Coronary artery (tissue), 2 donors: ENCODE results near the gene ABCC5.

Source experiments
- DNase-seq: peaks from one replicate; pipeline ENCODE4 v3.0.0-alpha.2; 2017; ENCODE audit warnings: low spot score
- H3K27ac ChIP-seq, 2 donors: fragments of 200-600 bp; sonication (generic); one replicate each; pipeline ENCODE4 v1.5.1; 2016 to 2019
- H3K4me3 ChIP-seq: fragments of 200-600 bp; sonication (generic); 2 replicates; pipeline ENCODE4 v1.5.1; 2016; ENCODE audit warnings: mild to moderate bottlenecking, moderate library complexity
- TF ChIP-seq, protein P1 (sequence below): fragments of 200-600 bp; sonication (generic); IDR thresholded peaks from one replicate; pipeline ENCODE4 v1.5.1; 2019; ENCODE audit warnings: antibody characterized with exemption

Gene ABCC5

GRCh38 chr3:183984749-183985729 lies 32.6 kb downstream of the ABCC5 start:
- TF ChIP-seq, protein P1, sequence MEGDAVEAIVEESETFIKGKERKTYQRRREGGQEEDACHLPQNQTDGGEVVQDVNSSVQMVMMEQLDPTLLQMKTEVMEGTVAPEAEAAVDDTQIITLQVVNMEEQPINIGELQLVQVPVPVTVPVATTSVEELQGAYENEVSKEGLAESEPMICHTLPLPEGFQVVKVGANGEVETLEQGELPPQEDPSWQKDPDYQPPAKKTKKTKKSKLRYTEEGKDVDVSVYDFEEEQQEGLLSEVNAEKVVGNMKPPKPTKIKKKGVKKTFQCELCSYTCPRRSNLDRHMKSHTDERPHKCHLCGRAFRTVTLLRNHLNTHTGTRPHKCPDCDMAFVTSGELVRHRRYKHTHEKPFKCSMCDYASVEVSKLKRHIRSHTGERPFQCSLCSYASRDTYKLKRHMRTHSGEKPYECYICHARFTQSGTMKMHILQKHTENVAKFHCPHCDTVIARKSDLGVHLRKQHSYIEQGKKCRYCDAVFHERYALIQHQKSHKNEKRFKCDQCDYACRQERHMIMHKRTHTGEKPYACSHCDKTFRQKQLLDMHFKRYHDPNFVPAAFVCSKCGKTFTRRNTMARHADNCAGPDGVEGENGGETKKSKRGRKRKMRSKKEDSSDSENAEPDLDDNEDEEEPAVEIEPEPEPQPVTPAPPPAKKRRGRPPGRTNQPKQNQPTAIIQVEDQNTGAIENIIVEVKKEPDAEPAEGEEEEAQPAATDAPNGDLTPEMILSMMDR = no peak
- H3K4me3 ChIP-seq = no peak overlapping the region
- no peak overlapping the region for H3K27ac ChIP-seq
- DNase-seq = no peak

DNA sequence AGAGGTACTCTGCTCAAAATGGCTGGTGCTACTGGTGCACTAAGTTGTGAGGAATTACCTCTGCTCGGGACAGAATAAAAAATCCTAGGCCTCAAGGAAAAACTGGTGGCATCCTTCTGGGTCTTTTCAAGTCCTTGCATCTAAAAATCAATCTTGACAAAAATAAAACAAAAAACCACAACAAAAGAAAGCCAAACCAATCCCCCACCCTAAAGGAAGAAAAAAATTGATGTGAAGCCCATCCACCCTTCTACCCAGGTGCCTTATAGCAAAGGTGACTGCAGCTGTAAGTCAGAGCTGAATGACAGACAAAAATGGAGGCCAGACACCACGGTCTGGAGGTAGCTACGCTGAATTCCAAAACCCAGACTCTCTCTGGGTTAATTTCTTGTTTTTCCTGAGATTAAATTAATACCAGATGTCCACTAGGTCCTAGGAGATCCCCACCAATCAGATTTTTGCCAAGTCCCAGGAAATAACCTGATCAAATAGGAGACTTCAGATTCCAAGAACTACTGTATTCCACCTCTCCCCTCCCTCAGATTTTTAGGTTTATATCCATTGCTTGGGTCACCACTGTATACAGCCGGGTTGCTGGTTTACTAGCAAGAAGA lies 33.5 kb downstream of the ABCC5 start:
- H3K4me3 ChIP-seq = no peak overlapping the region
- H3K27ac ChIP-seq = no peak overlapping the region
- TF ChIP-seq, protein P1 = no peak
- no peak for DNase-seq

DNA sequence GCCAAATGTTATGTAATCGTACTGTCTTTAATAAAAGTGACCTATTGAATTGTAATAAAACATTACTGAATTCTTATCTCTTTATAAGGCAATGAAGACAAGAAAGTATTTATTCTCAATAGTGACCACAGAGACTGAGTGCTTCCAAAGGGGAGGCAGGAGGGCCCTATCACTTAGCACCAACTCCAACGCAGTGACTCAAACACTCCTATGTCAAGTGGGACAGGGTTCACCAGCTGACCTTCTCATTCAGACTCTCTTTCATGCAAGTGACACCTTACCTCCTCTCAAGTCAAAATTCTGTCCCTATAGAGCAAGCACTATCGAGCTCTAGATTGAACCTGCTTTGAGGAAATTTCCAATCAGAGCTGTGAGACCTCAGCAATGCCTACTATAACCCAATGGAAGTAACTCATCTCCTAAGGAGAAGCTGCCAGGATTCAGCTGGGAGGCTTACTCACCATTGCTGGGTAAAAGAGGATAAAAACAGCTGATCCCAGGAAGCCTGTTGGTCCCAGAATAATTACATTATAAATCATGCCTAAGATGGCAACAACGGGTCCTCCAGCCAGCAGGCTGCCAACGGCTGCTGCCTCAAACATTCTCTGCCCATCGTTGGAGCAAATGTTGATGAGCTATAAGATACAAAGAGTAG lies 35.6 kb downstream of the ABCC5 start:
- H3K4me3 ChIP-seq = no peak overlapping the region
- no peak for DNase-seq
- TF ChIP-seq, protein P1 = no peak
- H3K27ac ChIP-seq = no peak overlapping the region

DNA sequence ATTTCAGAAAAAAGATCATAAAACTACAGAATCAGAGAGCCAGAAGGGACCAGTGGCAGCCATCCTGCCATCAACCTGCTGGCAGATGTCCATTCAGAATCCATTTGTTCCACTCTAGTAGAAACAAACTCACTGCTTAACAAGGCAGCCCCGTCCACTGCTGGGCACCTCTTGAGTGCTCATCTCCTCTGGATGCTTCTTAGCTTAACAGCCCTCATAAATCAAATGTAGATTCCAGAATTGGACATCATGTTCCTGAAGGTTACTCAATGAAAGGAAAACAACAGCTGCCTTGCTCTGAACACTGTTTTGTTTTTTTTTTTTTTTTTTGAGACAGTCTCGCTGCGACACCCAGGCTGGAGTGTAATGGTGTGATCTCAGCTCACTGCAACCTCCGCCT lies 37.3 kb downstream of the ABCC5 start:
- H3K4me3 ChIP-seq = no peak overlapping the region
- TF ChIP-seq, protein P1 = no peak
- no peak for DNase-seq
- H3K27ac ChIP-seq = no peak overlapping the region

GRCh38 chr3:183975981-183976662 lies 41.6 kb downstream of the ABCC5 start:
- H3K27ac ChIP-seq = no peak overlapping the region
- TF ChIP-seq, protein P1 = no peak
- H3K4me3 ChIP-seq = no peak overlapping the region
- no peak for DNase-seq

DNA sequence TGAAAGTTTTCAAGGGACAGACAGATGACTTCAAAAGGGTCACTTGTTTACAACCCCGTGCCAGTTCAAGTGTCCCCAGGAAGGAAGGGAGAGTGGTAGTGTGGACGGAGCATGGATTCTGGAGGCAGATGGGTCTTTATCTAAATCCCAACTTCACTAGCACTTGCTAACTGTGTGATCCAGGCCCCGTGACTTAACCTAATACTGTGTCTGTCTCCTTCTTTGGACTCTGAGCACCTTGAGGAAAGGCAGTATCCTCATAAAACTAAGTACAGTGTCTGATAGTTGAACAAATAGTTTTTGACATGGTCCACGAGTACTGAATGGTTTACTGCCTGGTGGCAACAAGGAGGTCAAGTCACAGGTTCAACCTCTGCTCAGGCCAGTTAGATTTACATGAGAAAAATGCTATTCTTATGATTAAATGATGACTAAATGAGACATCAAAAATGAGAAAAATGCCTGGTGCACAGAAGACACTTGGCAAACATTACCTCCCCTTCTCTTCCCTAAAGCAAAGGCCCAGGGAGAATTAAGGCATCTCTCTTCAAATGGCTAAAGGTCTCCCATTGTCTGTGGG lies 48.9 kb downstream of the ABCC5 start:
- TF ChIP-seq, protein P1 = no peak
- no peak overlapping the region for H3K27ac ChIP-seq

More for the DNA sequence above, 48.9 kb downstream of the ABCC5 start:
- H3K4me3 ChIP-seq = no peak overlapping the region
- no peak for DNase-seq
